ENCODE measurements around the gene PAK5. TPM values are rescaled to one million over a fixed set of nuclear protein-coding genes. Genes with fewer than 3 reads are reported as not detected.

PAK5 gene
- total RNA-seq, 4 donors from 2014 or later: not detected

- Histone ChIP-seq H3K4me1 (no peaks in the 10 kb centered on the region), H3K27me3 (no peaks in the 10 kb centered on the region), H3K27ac (no peak overlapping the region), H3K36me3 (no peaks in the 10 kb centered on the region), H3K4me3 (no peak overlapping the region), H3K9me3 (peaks cover 0 to 7% (median 0%) of the 10 kb centered on the region in 4 donors)
- DNase-seq: no peak
- no peak for TF ChIP-seq POLR2A (IDR thresholded peaks at IDR 0.05)
- no peak for TF ChIP-seq CTCF (IDR thresholded peaks at IDR 0.05)
Observed at GRCh38 chr20:9877932-9878495, 39.1 kb upstream of the PAK5 start.

- Histone ChIP-seq H3K4me1 (no peaks in the 10 kb centered on the region), H3K27ac (no peak overlapping the region), H3K9me3 (no peaks in the 10 kb centered on the region)
Observed at GRCh38 chr20:9867196-9867980, 28.5 kb upstream of the PAK5 start.

GRCh38 chr20:9852566-9852965 lies 13.7 kb upstream of the PAK5 start:
- DNase-seq: no peak
- Histone ChIP-seq H3K4me3 (no peak overlapping the region), H3K36me3 (no peaks in the 10 kb centered on the region), H3K9me3 (no peaks in the 10 kb centered on the region), H3K27ac (no peak overlapping the region), H3K27me3 (no peaks in the 10 kb centered on the region), H3K4me1 (no peaks in the 10 kb centered on the region)
- TF ChIP-seq POLR2A (IDR thresholded peaks at IDR 0.05) (no peak), CTCF (IDR thresholded peaks at IDR 0.05) (no peak)

More at GRCh38 chr20:9867196-9867980, 28.5 kb upstream of the PAK5 start:
- Histone ChIP-seq H3K4me3 (no peak overlapping the region), H3K27me3 (no peaks in the 10 kb centered on the region), H3K36me3 (no peaks in the 10 kb centered on the region)
- no peak for TF ChIP-seq CTCF (IDR thresholded peaks at IDR 0.05)
- no peak for TF ChIP-seq POLR2A (IDR thresholded peaks at IDR 0.05)
- no peak for DNase-seq

- TF ChIP-seq CTCF (IDR thresholded peaks at IDR 0.05): no peak
- no peak for TF ChIP-seq POLR2A (IDR thresholded peaks at IDR 0.05)
- H3K27ac ChIP-seq: no peak overlapping the region
- no peaks in the 10 kb centered on the region for H3K27me3 ChIP-seq
- no peaks in the 10 kb centered on the region for H3K9me3 ChIP-seq
- no peak for DNase-seq
- no peak overlapping the region for H3K4me3 ChIP-seq
- no peaks in the 10 kb centered on the region for H3K36me3 ChIP-seq
- no peaks in the 10 kb centered on the region for H3K4me1 ChIP-seq
Observed at GRCh38 chr20:9839626-9840025, 750 bp upstream of the PAK5 start.

GRCh38 chr20:9838035-9838377 lies 870 bp downstream of the PAK5 start:
- DNase-seq: no peak
- Histone ChIP-seq H3K4me3 (peak overlapping the region in 1 of 4 donors; percentile 40), H3K27me3 (no peaks in the 10 kb centered on the region), H3K36me3 (no peaks in the 10 kb centered on the region), H3K4me1 (no peaks in the 10 kb centered on the region), H3K9me3 (no peaks in the 10 kb centered on the region), H3K27ac (no peak overlapping the region)
- TF ChIP-seq CTCF (IDR thresholded peaks at IDR 0.05) (no peak), POLR2A (IDR thresholded peaks at IDR 0.05) (no peak)

All from Peyer's patch (tissue), 4 donors.